Effector memory CD4-positive, alpha-beta T cell (primary cell): Measurements from ENCODE around the gene LSS.

Experiments used
- DNase-seq, 3 donors: peaks; one replicate each; pipeline ENCODE4 v3.0.0-alpha.2; 2020
- H3K27ac ChIP-seq: 2 replicates; pipeline ENCODE4 v1.7.0; 2013; ENCODE audit warnings: mild to moderate bottlenecking, low read length, moderate library complexity; ENCODE audit not compliant: insufficient read depth, poor library complexity, severe bottlenecking
- H3K27me3 ChIP-seq: replicated peaks from 2 replicates; pipeline ENCODE4 v1.7.0; 2013; ENCODE audit warnings: mild to moderate bottlenecking, low read length; ENCODE audit not compliant: insufficient read depth, control insufficient read depth, poor library complexity, severe bottlenecking
- H3K36me3 ChIP-seq: 2 replicates; pipeline ENCODE4 v1.7.0; 2013; ENCODE audit warnings: mild to moderate bottlenecking, low read length, moderate library complexity; ENCODE audit not compliant: control insufficient read depth, insufficient read depth
- H3K4me1 ChIP-seq: 2 replicates; pipeline ENCODE4 v1.7.0; 2013; ENCODE audit warnings: low read length, mild to moderate bottlenecking; ENCODE audit not compliant: control insufficient read depth, insufficient read depth, poor library complexity, severe bottlenecking
- H3K4me3 ChIP-seq: 2 replicates; pipeline ENCODE4 v1.7.0; 2013; ENCODE audit warnings: low read length, low read depth, mild to moderate bottlenecking; ENCODE audit not compliant: insufficient read depth, poor library complexity, severe bottlenecking
- H3K9me3 ChIP-seq: 2 replicates; pipeline ENCODE4 v1.7.0; 2013; ENCODE audit warnings: mild to moderate bottlenecking, low read length, moderate library complexity; ENCODE audit not compliant: control insufficient read depth

LSS gene

GRCh38 chr21:46213620-46214286, 14.8 kb downstream of the LSS start:
- H3K4me1 ChIP-seq = no peaks in the 10 kb centered on the region
- H3K36me3 ChIP-seq = peaks cover 17% of the 10 kb centered on the region
- H3K9me3 ChIP-seq = no peaks in the 10 kb centered on the region
- no peaks in the 10 kb centered on the region for H3K27me3 ChIP-seq
- no peak overlapping the region for H3K4me3 ChIP-seq
- H3K27ac ChIP-seq = no peak overlapping the region
- no peak for DNase-seq

GRCh38 chr21:46212721-46213484, 15.7 kb downstream of the LSS start:
- Histone ChIP-seq H3K4me3 (no peak overlapping the region), H3K27ac (no peak overlapping the region), H3K36me3 (peaks cover 24% of the 10 kb centered on the region), H3K4me1 (no peaks in the 10 kb centered on the region), H3K27me3 (no peaks in the 10 kb centered on the region), H3K9me3 (no peaks in the 10 kb centered on the region)
- no peak for DNase-seq

DNA sequence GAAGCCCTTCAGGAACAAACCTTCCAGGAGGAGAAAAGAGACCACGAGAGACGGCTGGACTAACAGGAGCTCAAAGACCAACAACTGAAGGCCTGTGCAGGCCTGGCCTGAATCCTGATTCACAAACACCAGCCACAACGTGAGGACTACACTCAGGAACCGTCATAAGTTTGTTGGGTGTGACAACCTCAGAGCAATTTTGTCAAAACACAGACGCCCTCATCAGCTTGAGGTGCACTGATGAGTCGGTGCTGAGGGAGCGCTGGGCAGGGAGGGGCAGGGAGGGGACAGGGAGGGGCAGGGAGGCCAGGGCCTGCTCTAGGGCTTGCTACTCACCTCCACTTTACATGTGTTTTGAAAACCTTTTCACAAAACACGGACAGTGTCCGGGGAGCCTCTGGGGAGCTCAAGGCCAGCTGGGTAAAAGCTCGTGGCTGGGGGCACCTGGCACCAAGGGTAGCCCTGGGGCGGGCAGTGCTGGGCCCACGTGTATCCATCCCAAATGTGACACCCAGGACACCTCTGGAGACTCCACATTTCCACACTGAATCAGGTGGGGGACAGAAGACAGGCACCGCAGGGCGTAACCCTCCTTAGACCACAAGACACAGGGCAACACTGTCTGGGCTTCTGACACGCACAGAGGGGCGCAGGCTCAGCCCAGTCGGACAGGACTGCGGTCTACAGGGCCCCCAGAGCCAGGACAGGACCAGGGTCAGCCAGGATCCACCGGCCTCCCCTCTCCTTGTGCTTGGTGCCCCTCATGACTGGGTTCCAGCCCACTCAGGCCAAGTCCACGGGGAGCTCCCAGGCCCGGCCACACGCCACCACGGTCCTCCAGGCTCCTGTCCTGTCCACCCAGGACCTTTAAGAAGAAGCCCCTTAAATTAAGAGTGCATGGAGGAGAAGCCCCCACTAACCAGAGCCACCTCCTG, 16.5 kb downstream of the LSS start:
- peaks cover 27% of the 10 kb centered on the region for H3K36me3 ChIP-seq
- no peaks in the 10 kb centered on the region for H3K27me3 ChIP-seq
- H3K4me3 ChIP-seq = no peak overlapping the region
- H3K27ac ChIP-seq = no peak overlapping the region
- no peaks in the 10 kb centered on the region for H3K4me1 ChIP-seq
- no peaks in the 10 kb centered on the region for H3K9me3 ChIP-seq
- no peak for DNase-seq

DNA sequence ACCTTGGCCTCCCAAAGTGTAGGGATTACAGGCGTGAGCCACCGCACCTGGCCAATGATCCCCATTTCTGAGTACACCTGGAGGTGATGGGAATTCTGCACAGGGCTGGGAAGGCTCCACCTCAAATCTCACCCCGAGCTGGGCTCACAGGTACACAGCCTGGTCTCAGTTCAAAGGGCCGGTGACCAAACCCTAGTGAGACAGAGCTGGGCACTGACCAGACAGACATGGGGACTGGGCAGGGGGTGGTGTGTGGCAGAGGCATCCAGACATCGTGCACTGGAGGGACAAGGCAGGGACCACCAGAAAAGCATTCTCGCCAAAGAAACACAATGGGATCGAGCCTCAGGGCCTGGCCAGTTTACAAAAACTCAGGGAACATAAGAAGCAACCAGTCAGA, 17.2 kb downstream of the LSS start:
- no peak overlapping the region for H3K27ac ChIP-seq
- H3K36me3 ChIP-seq = peaks cover 32% of the 10 kb centered on the region
- H3K4me1 ChIP-seq = no peaks in the 10 kb centered on the region
- no peak for DNase-seq
- H3K27me3 ChIP-seq = no peaks in the 10 kb centered on the region
- H3K4me3 ChIP-seq = no peak overlapping the region
- H3K9me3 ChIP-seq = no peaks in the 10 kb centered on the region

GRCh38 chr21:46210378-46211136, 18.0 kb downstream of the LSS start:
- Histone ChIP-seq H3K27me3 (no peaks in the 10 kb centered on the region), H3K9me3 (no peaks in the 10 kb centered on the region), H3K36me3 (peaks cover 31% of the 10 kb centered on the region), H3K4me1 (no peaks in the 10 kb centered on the region), H3K27ac (no peak overlapping the region), H3K4me3 (no peak overlapping the region)
- DNase-seq = no peak

- no peak for DNase-seq
- no peaks in the 10 kb centered on the region for H3K4me1 ChIP-seq
- H3K27me3 ChIP-seq = no peaks in the 10 kb centered on the region
- no peak overlapping the region for H3K27ac ChIP-seq
- peaks cover 35% of the 10 kb centered on the region for H3K36me3 ChIP-seq
- H3K4me3 ChIP-seq = no peak overlapping the region
- no peaks in the 10 kb centered on the region for H3K9me3 ChIP-seq
Observed at GRCh38 chr21:46208761-46209721, 19.5 kb downstream of the LSS start.

DNA sequence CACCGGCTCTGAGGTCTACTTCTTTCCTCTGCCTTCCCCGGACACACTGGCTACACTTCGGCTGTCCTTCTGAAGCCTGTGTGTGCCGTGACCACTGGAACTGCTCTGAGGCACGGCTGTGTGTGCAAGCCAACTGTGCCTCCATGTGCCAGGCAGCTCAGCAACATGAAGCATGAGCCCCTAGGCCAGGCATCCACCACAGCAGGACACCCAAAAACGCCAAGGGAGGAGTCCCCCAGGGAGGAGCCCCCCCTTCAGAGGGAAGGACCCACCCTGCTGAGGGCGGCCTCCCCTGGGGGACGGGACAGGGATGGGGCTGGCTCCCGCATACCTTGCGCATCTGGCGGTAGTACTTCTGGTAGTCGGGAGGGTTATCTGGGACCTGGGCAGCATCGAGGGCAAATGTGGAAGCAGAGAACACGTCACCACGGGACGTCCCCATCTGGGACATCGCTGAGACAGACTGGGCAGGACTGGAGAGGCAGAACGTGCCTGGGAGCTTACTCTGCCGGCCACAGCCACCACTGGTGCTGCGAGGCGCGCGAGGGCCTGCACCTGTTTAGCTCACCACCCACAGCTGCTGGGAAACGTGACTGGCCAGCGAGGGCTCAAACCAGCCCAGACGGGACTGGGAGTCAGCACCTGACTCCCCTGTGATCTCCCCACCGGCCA, 20.5 kb downstream of the LSS start:
- Histone ChIP-seq H3K36me3 (peaks cover 35% of the 10 kb centered on the region), H3K4me1 (no peaks in the 10 kb centered on the region), H3K9me3 (no peaks in the 10 kb centered on the region), H3K27ac (no peak overlapping the region), H3K27me3 (no peaks in the 10 kb centered on the region), H3K4me3 (no peak overlapping the region)
- no peak for DNase-seq

DNA sequence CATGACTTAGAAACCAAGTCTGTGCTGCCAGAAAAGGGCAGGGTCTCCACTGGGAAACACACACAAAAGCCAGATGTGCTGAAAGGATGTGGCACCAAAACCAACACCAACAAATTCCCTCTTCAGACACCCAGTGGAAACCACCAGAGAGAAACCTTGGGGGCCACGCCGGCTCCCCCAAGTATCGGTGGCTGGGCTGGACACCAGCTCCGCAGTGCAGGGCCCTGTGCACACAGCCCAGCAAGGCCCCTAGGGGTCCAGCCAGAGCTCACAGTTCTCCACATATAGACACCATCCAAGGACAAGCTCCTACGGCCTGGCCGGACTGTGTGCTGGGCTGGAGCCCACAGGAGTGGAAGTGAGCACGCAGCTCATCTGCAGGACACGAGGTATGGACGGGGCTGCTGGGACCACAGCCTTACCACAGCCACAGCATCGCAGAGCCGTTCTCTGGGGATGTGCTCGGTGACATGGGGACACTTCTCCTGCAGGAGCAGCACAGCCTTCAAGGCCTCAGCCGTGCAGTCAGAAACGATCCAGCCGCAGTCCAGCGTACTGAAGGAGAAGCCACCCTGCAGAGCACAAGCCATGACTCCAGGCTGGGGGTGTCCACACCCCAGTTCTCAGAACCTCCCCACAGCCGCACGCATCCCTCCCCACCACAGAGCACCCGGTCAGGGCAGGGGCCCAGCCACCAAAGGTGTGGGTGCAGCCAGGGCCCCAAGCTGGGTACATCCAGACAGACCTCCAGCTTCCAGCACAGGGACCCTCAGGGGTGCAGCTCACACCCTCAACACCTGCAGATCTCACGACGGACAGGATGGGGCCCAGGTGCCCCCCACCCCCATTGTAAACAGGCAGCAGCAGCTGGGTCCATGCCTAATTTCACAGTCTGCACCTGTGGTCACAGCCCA, 21.3 kb downstream of the LSS start:
- Histone ChIP-seq H3K4me3 (no peak overlapping the region), H3K36me3 (peaks cover 35% of the 10 kb centered on the region)

More for the DNA sequence above, 21.3 kb downstream of the LSS start:
- no peak for DNase-seq
- Histone ChIP-seq H3K27ac (no peak overlapping the region), H3K9me3 (no peaks in the 10 kb centered on the region), H3K27me3 (no peaks in the 10 kb centered on the region), H3K4me1 (no peaks in the 10 kb centered on the region)
